Measurements from ENCODE around the gene ERVFRD-1.

Gene ERVFRD-1, protein sequence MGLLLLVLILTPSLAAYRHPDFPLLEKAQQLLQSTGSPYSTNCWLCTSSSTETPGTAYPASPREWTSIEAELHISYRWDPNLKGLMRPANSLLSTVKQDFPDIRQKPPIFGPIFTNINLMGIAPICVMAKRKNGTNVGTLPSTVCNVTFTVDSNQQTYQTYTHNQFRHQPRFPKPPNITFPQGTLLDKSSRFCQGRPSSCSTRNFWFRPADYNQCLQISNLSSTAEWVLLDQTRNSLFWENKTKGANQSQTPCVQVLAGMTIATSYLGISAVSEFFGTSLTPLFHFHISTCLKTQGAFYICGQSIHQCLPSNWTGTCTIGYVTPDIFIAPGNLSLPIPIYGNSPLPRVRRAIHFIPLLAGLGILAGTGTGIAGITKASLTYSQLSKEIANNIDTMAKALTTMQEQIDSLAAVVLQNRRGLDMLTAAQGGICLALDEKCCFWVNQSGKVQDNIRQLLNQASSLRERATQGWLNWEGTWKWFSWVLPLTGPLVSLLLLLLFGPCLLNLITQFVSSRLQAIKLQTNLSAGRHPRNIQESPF

DNA sequence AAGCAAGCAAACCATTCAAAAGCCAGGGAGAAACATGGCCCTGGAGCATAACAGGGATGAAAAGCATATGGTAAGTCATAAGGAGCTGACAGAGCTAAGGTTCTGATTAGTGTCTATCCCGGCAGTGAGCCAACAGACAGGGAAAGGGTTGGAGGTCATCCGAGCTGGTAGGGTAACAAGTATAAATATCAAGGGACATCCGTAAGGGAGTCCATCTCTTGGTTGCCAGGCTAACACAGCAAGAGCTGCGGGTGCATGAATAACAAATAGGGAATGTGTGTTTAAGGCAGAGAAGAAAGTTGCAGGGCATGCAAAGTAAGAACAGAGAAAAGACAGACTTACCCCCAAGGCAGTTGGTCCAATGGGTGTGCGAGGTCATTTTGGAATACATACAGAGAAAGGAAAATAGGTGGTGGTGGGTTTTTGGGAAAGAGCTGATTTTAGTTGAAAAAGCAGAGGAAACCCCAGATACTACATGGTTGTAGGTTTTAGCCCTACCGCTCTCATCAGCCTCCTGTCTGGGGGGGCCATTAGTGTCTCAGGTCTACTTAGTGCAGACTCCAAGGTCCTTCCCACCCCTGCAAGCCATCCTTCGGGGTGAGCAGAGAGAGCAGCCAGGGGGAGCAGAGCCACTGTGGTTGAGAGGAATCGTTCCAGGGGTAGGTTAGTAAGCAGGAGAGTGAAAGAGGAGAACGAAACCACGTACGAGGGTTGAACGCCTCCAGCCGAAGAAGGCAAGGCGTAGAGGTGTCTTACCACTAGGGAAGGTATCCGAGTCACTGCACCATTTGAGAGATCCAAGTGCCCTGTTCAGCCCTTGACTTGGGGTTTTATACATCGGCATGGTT, at the start of gene ERVFRD-1:
TSS of gene ERVFRD-1 (minus strand) at position 805 of the 848 bp plus-strand sequence. CDS start 6,415 bp downstream, outside the sequence.
- peaks cover 13% of the 10 kb centered on the region for H3K4me1 ChIP-seq (ENCODE audit: control insufficient read depth, low read depth, low read length)
- no peaks in the 10 kb centered on the region for H3K9me3 ChIP-seq (ENCODE audit: control insufficient read depth, low read depth, low read length)
- H3K9ac ChIP-seq (ENCODE audit: low read length): no peak within 1 kb of the TSS
- H3K36me3 ChIP-seq (ENCODE audit: control insufficient read depth, low read depth, low read length): no peaks in the 10 kb centered on the region
- no peaks in the 10 kb centered on the region for H3K27me3 ChIP-seq (ENCODE audit: control insufficient read depth, insufficient read depth, low read length)
- H3K27ac ChIP-seq (ENCODE audit: low read length): no peak within 1 kb of the TSS
- no peak within 1 kb of the TSS for H3K4me3 ChIP-seq (ENCODE audit: low read length)

DNA sequence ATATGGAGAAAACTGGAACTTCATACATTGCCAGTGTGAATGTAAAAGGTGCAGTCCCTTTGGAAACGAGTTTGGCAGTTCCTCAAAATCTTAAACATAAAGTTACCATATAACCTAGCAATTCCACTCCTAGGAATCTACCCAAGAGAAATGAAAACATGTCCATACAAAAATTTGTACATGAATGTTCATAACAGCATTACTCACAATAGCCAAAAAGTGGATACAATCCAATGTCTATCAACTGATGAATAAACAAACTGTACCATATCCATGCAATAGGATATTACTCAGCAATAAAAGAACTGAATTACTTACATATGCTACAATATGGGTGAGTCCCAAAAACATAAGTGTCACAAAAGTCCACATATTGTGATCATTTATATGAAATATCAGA, 48.7 kb upstream of the ERVFRD-1 start:
- Histone ChIP-seq H3K27ac (ENCODE audit: low read length) (no peak overlapping the region), H3K36me3 (ENCODE audit: control insufficient read depth, low read depth, low read length) (no peaks in the 10 kb centered on the region), H3K9ac (ENCODE audit: low read length) (no peak overlapping the region), H3K9me3 (ENCODE audit: control insufficient read depth, low read depth, low read length) (no peaks in the 10 kb centered on the region), H3K27me3 (ENCODE audit: control insufficient read depth, insufficient read depth, low read length) (no peaks in the 10 kb centered on the region), H3K4me1 (ENCODE audit: control insufficient read depth, low read depth, low read length) (no peaks in the 10 kb centered on the region), H3K4me3 (ENCODE audit: low read length) (no peak overlapping the region)

DNA sequence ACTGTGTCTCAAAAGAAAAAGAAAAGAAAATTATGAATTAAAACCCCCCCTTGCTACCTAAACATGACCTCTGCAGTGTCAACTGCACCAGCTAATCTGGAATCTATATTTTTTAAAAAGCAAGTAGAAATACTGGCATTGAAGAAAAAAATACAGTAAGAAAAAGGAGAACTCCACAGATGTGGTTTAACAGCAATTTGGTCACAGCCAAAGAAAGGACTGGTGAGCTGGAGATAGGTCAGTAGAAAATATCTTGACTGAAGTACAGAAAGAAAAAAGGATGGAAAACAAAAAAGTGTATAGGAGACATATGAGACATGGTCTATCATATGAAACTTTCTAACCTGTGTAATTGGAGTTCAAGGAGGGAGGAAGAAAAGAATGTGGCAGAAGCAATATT, 44.1 kb upstream of the ERVFRD-1 start:
- H3K4me3 ChIP-seq (ENCODE audit: low read length): no peak overlapping the region

DNA sequence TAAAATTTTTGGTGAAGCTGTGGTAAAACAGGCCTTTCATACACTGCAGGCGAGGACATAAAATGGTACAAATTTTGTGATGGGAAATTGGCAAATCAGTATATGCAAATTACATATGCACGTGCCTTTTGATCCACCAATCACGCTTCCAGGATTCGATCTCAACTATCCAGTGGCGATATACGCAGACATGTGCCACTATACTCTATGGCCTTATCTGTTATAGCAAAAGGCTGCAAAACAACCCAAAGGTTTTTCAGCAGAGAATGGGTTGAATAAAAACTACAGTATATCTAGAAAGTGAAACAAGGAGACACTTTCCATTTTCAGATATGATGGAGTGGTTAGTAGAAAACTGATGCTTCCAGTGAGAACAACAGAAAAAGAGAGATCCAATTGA, 41.9 kb upstream of the ERVFRD-1 start:
- Histone ChIP-seq H3K9me3 (ENCODE audit: control insufficient read depth, low read depth, low read length) (no peaks in the 10 kb centered on the region), H3K27me3 (ENCODE audit: control insufficient read depth, insufficient read depth, low read length) (no peaks in the 10 kb centered on the region), H3K9ac (ENCODE audit: low read length) (no peak overlapping the region), H3K4me3 (ENCODE audit: low read length) (no peak overlapping the region), H3K27ac (ENCODE audit: low read length) (no peak overlapping the region), H3K36me3 (ENCODE audit: control insufficient read depth, low read depth, low read length) (no peaks in the 10 kb centered on the region), H3K4me1 (ENCODE audit: control insufficient read depth, low read depth, low read length) (peaks cover 5% of the 10 kb centered on the region)

More for the DNA sequence above, 44.1 kb upstream of the ERVFRD-1 start:
- Histone ChIP-seq H3K36me3 (ENCODE audit: control insufficient read depth, low read depth, low read length) (no peaks in the 10 kb centered on the region), H3K4me1 (ENCODE audit: control insufficient read depth, low read depth, low read length) (peaks cover 5% of the 10 kb centered on the region), H3K27me3 (ENCODE audit: control insufficient read depth, insufficient read depth, low read length) (no peaks in the 10 kb centered on the region), H3K27ac (ENCODE audit: low read length) (no peak overlapping the region), H3K9ac (ENCODE audit: low read length) (no peak overlapping the region), H3K9me3 (ENCODE audit: control insufficient read depth, low read depth, low read length) (no peaks in the 10 kb centered on the region)

DNA sequence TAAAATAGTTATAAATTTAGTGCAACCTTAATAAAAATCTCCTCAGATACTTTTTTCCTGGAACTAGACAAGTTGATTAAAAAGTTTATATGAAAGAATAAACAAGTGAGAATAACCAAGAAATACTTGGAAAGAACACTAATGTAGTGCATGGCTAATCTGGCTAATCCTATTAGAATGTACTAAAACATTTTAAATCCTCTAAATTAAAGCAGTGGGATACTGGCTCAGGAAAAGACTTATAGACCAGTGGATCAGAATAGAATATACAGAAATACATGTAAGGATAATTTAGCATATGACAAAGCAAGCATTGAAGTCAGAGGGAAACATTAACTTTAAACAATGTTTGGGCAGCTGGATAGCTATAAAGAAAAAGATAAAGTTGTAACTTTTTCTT, 41.1 kb upstream of the ERVFRD-1 start:
- Histone ChIP-seq H3K27me3 (ENCODE audit: control insufficient read depth, insufficient read depth, low read length) (no peaks in the 10 kb centered on the region), H3K4me3 (ENCODE audit: low read length) (no peak overlapping the region), H3K36me3 (ENCODE audit: control insufficient read depth, low read depth, low read length) (no peaks in the 10 kb centered on the region), H3K4me1 (ENCODE audit: control insufficient read depth, low read depth, low read length) (peaks cover 5% of the 10 kb centered on the region), H3K9ac (ENCODE audit: low read length) (no peak overlapping the region), H3K9me3 (ENCODE audit: control insufficient read depth, low read depth, low read length) (no peaks in the 10 kb centered on the region), H3K27ac (ENCODE audit: low read length) (no peak overlapping the region)

DNA sequence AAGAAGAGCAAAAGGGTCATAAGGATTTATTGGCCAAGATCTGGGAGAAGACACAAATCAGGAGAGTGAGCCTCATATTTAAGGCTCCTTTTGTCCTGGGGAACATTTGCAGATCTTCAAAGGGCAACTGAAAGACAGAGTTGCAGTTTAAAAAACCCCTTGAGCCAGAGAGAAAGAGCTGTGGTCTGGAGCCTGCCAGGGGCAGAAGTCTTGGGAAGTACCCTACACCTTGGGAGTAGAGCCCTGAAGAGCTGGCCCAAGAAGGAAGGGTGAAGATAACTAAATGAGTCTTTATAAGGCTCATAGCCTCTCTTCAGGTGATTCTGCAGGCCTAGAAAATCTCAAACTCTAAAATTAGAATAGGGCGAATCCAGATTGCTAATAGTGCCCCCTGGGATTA, 40.0 kb upstream of the ERVFRD-1 start:
- Histone ChIP-seq H3K27me3 (ENCODE audit: control insufficient read depth, insufficient read depth, low read length) (no peaks in the 10 kb centered on the region), H3K36me3 (ENCODE audit: control insufficient read depth, low read depth, low read length) (no peaks in the 10 kb centered on the region), H3K27ac (ENCODE audit: low read length) (no peak overlapping the region), H3K9ac (ENCODE audit: low read length) (no peak overlapping the region), H3K4me1 (ENCODE audit: control insufficient read depth, low read depth, low read length) (peaks cover 7% of the 10 kb centered on the region), H3K9me3 (ENCODE audit: control insufficient read depth, low read depth, low read length) (no peaks in the 10 kb centered on the region), H3K4me3 (ENCODE audit: low read length) (no peak overlapping the region)

DNA sequence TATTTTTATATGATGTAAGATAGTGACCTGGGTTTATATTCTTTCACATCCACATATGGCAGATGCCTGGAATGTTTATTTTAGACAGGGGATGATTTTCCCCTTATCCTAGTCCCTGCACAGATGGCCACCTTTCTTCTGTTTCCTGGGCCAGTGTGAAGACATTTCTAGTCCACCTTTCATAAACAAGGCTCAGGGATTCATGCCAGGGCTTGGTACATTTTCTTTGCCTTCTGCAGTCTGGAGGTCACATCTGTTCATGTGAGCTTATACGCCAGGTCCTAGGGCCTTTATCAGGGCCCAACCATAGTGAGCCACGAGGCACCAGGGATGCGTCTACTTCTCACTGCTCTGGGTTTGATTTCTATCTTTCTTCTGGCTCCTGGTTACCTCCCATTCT, 38.0 kb upstream of the ERVFRD-1 start:
- no peak overlapping the region for H3K27ac ChIP-seq (ENCODE audit: low read length)
- no peaks in the 10 kb centered on the region for H3K36me3 ChIP-seq (ENCODE audit: control insufficient read depth, low read depth, low read length)
- H3K4me3 ChIP-seq (ENCODE audit: low read length): no peak overlapping the region
- no peak overlapping the region for H3K9ac ChIP-seq (ENCODE audit: low read length)
- H3K27me3 ChIP-seq (ENCODE audit: control insufficient read depth, insufficient read depth, low read length): no peaks in the 10 kb centered on the region
- H3K9me3 ChIP-seq (ENCODE audit: control insufficient read depth, low read depth, low read length): no peaks in the 10 kb centered on the region
- peaks cover 11% of the 10 kb centered on the region for H3K4me1 ChIP-seq (ENCODE audit: control insufficient read depth, low read depth, low read length)

DNA sequence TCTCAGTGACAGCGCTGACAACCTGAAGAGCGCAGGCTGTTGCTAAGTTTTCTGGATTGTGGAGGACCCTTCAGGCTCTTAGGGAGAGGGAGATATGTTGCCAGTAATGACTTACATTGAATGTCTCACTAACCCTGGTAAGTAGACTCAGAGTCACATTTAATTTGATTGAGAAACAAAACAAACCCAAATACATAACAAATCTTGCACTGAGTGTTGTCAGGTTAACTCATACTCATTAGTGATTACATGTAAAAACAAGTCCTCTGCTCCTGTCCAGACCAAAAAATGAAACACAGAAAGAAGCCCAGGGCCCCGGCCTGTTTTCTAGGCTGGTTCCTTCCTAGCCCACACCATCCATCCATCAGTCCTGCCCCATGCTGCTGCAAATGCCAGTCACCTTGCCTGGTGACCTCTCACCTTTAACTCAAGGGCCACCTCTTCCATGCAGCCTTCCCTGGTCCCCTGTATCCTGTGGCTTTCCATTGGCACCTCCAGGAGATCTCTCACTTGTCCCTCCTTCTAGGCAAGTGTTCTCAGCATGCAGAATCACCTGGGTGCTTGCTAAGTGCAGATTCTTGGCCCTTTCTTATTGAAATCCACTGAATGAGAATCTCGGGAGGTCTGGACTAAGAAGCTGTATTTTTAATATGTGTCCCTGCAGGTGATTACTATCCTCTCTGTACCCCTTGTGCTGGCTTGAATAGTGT, 34.7 kb upstream of the ERVFRD-1 start:
- Histone ChIP-seq H3K4me3 (ENCODE audit: low read length) (no peak overlapping the region), H3K36me3 (ENCODE audit: control insufficient read depth, low read depth, low read length) (no peaks in the 10 kb centered on the region), H3K9ac (ENCODE audit: low read length) (no peak overlapping the region), H3K4me1 (ENCODE audit: control insufficient read depth, low read depth, low read length) (peaks cover 7% of the 10 kb centered on the region), H3K27ac (ENCODE audit: low read length) (no peak overlapping the region), H3K27me3 (ENCODE audit: control insufficient read depth, insufficient read depth, low read length) (no peaks in the 10 kb centered on the region), H3K9me3 (ENCODE audit: control insufficient read depth, low read depth, low read length) (no peaks in the 10 kb centered on the region)

DNA sequence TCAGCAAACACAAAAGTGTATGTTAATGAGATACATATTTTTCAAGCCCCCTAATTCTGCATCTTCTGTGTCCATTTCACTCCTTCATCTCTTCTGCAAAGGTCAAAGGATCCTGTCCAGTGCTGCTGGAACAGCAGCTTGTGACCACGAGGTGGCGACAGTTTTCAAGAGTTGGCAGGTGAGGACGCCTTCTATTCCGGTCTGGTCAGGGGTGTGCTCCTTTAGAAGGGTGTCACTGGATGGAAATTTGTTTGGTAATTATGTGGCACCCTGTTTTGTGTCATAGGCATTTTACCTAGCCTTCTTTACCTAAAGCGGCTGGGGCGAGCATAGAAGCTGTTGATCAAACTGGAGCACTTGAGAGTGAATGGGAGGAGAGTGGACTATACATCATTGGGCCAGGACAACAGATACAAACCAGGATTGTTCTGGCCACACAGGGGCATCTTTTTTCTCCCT, 32.9 kb upstream of the ERVFRD-1 start:
- H3K4me3 ChIP-seq (ENCODE audit: low read length): no peak overlapping the region
- H3K9ac ChIP-seq (ENCODE audit: low read length): no peak overlapping the region
- no peaks in the 10 kb centered on the region for H3K36me3 ChIP-seq (ENCODE audit: control insufficient read depth, low read depth, low read length)
- no peaks in the 10 kb centered on the region for H3K27me3 ChIP-seq (ENCODE audit: control insufficient read depth, insufficient read depth, low read length)
- no peak overlapping the region for H3K27ac ChIP-seq (ENCODE audit: low read length)
- H3K9me3 ChIP-seq (ENCODE audit: control insufficient read depth, low read depth, low read length): no peaks in the 10 kb centered on the region
- peaks cover 7% of the 10 kb centered on the region for H3K4me1 ChIP-seq (ENCODE audit: control insufficient read depth, low read depth, low read length)

DNA sequence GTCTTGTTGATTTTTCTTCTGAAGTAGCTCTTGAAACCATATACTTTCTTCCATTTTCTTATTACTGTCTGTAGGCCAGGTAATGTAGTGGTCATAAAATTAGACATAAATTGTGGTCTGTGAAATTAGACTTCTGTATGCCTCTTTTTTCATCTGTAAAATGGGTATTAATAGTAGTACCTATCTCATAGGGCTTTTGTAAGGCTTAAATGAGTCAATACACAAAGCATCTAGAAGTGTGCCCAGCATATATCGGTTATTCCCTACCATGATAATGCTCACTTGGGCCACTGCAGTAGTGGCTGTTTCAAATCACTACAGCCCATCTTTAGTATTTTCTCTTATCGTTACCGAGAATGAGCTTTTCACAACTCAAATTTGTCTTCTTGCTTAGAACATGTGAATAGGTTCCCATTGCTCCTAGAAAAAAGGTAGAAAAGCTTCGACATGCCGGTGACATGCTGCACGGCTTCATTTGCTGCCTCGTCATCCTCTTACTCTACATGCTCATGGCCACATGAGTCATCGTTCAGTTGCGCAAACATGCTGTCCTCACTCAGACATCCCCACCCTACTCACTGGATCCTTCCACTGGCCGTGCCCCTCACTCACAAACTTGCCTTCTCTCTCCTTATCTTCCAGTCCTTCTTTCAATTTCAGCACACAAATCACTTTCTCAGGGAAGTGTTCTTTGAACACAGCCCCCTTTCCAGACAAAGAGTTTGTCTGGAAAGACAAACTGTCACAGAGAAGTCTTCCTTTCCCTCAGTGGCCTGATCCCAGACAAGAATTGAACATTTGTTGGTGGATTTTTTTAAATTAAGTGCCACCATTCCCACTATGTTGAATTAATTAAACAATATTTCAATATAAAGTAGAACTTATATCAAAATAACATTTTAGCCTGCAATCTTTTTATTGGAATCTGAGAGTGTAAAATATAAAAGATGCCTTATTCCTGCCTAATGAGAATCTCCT, 32.2 kb upstream of the ERVFRD-1 start:
- Histone ChIP-seq H3K9me3 (ENCODE audit: control insufficient read depth, low read depth, low read length) (no peaks in the 10 kb centered on the region), H3K9ac (ENCODE audit: low read length) (no peak overlapping the region), H3K4me3 (ENCODE audit: low read length) (no peak overlapping the region), H3K27me3 (ENCODE audit: control insufficient read depth, insufficient read depth, low read length) (no peaks in the 10 kb centered on the region), H3K36me3 (ENCODE audit: control insufficient read depth, low read depth, low read length) (no peaks in the 10 kb centered on the region), H3K4me1 (ENCODE audit: control insufficient read depth, low read depth, low read length) (peaks cover 7% of the 10 kb centered on the region), H3K27ac (ENCODE audit: low read length) (no peak overlapping the region)

Measured in iPS-18a (cell line).